A204.1 (cell line): ENCODE data around the gene OR5B2.
"Not testable (repeated sequence)": the region's sequence is repeated elsewhere in the genome, so short reads cannot be mapped to it uniquely, and the experiment has no call there.

ENCODE experiments used
- FAIRE-seq: peaks from 2 replicates; lab custom pipeline; 2012; peaks lifted over from hg19 to GRCh38; lab: Jason Lieb, UNC

OR5B2 gene

GRCh38 chr11:58428021-58428420, at the start of gene OR5B2:
Gene OR5B2, minus strand, starts transcription at chr11:58428121. Its CDS starts 4,860 bp downstream, at chr11:58423261.
- no peak for FAIRE-seq

DNA sequence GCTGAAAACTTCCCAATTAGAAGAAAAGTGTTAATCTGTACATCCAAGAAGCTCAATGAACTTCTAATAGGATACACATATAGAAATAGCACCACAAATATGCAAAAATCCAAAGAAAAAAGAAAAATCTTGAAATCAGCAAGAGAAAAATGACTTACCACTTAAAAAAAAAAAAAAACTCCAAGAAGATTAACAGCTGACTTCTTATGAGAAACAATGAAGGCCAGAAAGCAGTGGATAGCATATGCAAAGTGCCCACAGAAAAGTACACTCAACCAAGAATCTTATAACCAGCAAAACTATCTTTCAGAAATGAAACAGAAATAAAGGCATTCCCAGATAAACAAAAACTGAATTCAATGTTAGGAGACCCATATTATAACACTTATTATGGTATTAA, 44.0 kb upstream of the OR5B2 start:
- no peak for FAIRE-seq

DNA sequence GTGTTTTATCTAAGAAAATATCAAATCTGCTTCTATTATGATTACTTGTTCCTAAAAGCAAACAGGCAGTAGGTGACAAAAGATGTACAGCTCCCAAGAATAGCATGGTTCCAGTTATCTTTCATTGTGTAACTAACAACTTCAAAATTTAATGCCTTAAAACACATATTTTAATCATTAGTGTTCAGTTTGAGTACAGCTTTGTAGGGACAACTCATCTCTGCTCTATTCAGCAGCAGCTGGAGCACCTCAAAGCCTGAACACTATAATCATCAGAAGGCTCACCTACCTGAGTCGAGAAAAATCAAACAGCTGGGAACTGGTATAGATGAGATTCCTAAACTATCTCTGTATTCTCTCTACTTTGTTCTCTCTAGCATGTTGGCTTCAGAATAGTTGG, 38.4 kb upstream of the OR5B2 start:
- FAIRE-seq: no peak

DNA sequence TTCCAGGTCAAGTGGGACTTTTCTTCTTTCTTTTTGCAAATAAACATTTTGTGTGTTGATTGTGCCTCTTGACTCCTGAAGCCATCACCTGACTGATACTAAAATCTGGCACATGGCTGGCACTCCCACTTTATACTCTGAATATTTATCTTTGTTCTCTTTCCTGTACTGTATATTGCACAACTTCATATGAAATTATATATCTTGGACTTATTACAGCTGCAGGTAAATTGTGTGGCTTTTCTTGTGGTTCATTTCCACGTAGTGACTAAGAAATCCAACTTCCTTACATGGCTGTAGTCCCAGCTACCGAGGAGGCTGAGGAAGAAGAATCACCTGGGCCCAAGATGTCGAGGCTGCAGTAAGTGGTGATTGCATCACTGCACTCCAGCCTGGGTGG, 37.8 kb upstream of the OR5B2 start:
- FAIRE-seq: no peak

- FAIRE-seq: no peak
These were observed 23.7 kb upstream of the OR5B2 start for GRCh38 chr11:58451585-58451984.

GRCh38 chr11:58446294-58446693, 18.4 kb upstream of the OR5B2 start:
- FAIRE-seq: no peak

- no peak for FAIRE-seq
These were observed 16.4 kb upstream of the OR5B2 start for GRCh38 chr11:58444300-58444699.

- FAIRE-seq: no peak
These were observed 14.2 kb upstream of the OR5B2 start, which contains the start of gene OR5B12 for GRCh38 chr11:58442136-58442535. Gene OR5B12, minus strand, starts transcription at chr11:58442236. Its CDS starts 2,085 bp downstream, at chr11:58440151.

- FAIRE-seq: no peak
These were observed 10.6 kb upstream of the OR5B2 start for GRCh38 chr11:58438486-58438885.

DNA sequence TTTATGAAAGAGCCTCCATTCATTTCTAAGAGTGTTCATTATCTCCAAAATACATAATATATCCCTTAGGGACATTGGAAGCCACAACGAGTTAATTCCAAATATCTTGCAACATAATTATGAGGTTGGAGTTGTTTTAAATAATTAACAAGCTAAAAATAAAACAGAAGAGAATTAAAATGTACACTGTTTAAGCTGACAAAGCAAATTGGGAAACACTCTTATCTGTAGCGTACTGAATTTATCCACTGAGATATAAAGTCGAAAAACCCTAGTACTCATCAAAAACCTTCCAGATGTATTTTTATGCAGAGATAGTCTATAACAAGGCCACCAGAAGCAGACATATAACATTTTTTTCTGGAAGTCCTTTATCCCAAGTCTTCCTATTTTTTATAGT, 6.3 kb upstream of the OR5B2 start:
- no peak for FAIRE-seq

GRCh38 chr11:58433638-58434203, 5.8 kb upstream of the OR5B2 start:
- FAIRE-seq: no peak

GRCh38 chr11:58429273-58429672, 1.4 kb upstream of the OR5B2 start:
- FAIRE-seq: no peak

DNA sequence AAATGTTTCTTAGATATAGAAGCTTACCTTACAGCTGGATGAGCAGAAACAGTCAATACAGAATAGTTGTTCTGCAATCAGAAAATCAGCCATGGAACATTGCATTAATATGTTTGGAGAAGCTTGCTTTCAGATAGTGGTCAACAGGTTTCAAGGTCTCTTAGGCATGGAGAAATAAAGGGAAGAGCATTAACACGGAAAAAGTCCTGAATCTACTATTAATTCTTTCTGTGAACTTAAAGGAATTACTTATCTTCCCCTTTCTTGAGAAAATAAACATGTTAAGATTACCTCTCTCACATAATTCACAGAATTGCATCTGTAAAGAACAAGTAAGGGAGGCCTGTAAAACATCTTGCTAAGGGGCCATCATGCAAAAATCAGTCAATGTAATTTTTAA, 21.1 kb downstream of the OR5B2 start, which contains the start of gene OR5B3:
Gene OR5B3, minus strand, starts transcription at position 101 of the 400 bp plus-strand sequence. CDS start 3,465 bp downstream, outside the sequence.
- FAIRE-seq: no peak

DNA sequence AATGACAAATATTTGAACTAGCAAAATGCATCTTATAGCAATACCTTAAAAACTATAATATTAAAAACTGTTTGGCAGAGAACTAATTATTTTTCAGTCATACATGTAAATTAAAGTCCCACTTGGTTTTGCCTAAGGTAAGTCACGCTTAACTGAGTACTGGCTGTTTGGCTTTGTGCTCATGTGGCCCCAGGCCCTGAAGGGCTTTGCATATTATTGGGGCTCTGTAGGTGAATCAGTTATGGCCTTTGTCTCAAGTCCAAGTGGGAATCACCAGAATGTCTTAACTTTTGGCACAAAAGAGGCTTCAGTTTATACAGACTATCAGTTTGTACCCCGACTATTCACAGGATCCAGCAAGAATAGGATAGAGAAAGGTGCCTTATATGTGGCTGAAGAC, 28.3 kb downstream of the OR5B2 start:
- not testable (repeated sequence) for FAIRE-seq

GRCh38 chr11:58395581-58395980, 32.3 kb downstream of the OR5B2 start:
- FAIRE-seq: no peak

DNA sequence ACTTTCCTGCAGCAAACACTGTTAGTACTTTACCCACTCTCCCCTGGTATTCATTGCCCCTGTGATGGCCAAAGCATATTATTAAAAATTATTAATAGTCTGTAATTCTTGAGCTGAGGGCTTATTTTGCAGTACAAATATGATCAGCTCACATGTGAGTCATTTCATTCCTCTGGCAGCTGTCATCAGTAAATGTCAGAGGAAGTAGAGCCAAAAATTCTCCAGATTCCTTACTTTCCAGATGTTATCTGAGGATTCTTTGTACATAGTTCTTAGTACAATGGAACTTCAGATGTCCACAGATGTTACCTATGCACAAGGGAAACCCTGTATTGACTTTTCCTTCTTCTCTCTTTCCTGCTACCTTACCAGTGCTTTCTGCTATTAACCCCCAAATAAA, 33.7 kb downstream of the OR5B2 start:
- FAIRE-seq: no peak

GRCh38 chr11:58392746-58393145, 35.2 kb downstream of the OR5B2 start:
- no peak for FAIRE-seq

GRCh38 chr11:58391879-58392278, 36.0 kb downstream of the OR5B2 start:
- FAIRE-seq: no peak

GRCh38 chr11:58390551-58391063, 37.3 kb downstream of the OR5B2 start:
- FAIRE-seq: no peak
